SK-N-SH treated with all-trans-retinoic acid at 6 μM for 48 hours (cell line): ENCODE data around the gene HOXA2.

Experiments used
- ATAC-seq: fragments of 200-7000 bp; cut with Tn5 transposase; 3 replicates; pipeline ENCODE4 v1.9.1; 2020; ENCODE audit warnings: mild to moderate bottlenecking, moderate library complexity
- ARNTL ChIP-seq: fragments of 450-650 bp; formaldehyde crosslinking; IDR thresholded peaks from 2 replicates; pipeline ENCODE4 v1.5.0; 2020; ENCODE audit warnings: low read depth, mild to moderate bottlenecking, moderate library complexity, borderline replicate concordance
- BACH2 ChIP-seq: fragments of 250-450 bp; sonication (Bioruptor Pico); IDR thresholded peaks from 2 replicates; pipeline ENCODE4 v1.9.0; 2021; ENCODE audit warnings: mild to moderate bottlenecking, borderline replicate concordance
- CREB5 ChIP-seq: fragments of 250-450 bp; sonication (Bioruptor Pico); IDR thresholded peaks from 2 replicates; pipeline ENCODE4 v1.5.1; 2020; ENCODE audit warnings: low read depth, mild to moderate bottlenecking, moderate library complexity
- CSDC2 ChIP-seq: fragments of 250-450 bp; sonication (Bioruptor Pico); IDR thresholded peaks from 2 replicates; pipeline ENCODE4 v1.5.0; 2020; ENCODE audit warnings: mild to moderate bottlenecking, moderate library complexity
- CSRNP3 ChIP-seq: fragments of 250-450 bp; sonication (Bioruptor Pico); IDR thresholded peaks from 2 replicates; pipeline ENCODE4 v1.5.1; 2021; ENCODE audit warnings: mild to moderate bottlenecking, moderate library complexity
- ESRRG ChIP-seq: fragments of 250-450 bp; sonication (Bioruptor Pico); IDR thresholded peaks from 2 replicates; pipeline ENCODE4 v1.6.1; 2021; ENCODE audit warnings: mild to moderate bottlenecking
- GLIS3 ChIP-seq: fragments of 250-450 bp; sonication (Bioruptor Pico); IDR thresholded peaks from 2 replicates; pipeline ENCODE4 v1.5.0; 2020; ENCODE audit warnings: mild to moderate bottlenecking, moderate library complexity
- ISL1 ChIP-seq: fragments of 250-450 bp; sonication (Bioruptor Pico); IDR thresholded peaks from 2 replicates; pipeline ENCODE4 v2.1.2; 2022; ENCODE audit warnings: mild to moderate bottlenecking, moderate library complexity
- OSR1 ChIP-seq: fragments of 250-450 bp; sonication (Bioruptor Pico); IDR thresholded peaks from 2 replicates; pipeline ENCODE4 v1.8.0; 2022; ENCODE audit warnings: moderate library complexity, mild to moderate bottlenecking, inconsistent platforms
- PATZ1 ChIP-seq: fragments of 250-450 bp; sonication (Bioruptor Pico); IDR thresholded peaks from 2 replicates; pipeline ENCODE4 v1.8.0; 2020; ENCODE audit warnings: mild to moderate bottlenecking, moderate library complexity, borderline replicate concordance
- POU6F1 ChIP-seq: fragments of 250-450 bp; sonication (Bioruptor Pico); IDR thresholded peaks from 2 replicates; pipeline ENCODE4 v1.8.0; 2021; ENCODE audit warnings: low read depth, mild to moderate bottlenecking, moderate library complexity, borderline replicate concordance
- PPARA ChIP-seq: fragments of 250-450 bp; sonication (Bioruptor Pico); IDR thresholded peaks from 2 replicates; pipeline ENCODE4 v1.5.0; 2020; ENCODE audit warnings: mild to moderate bottlenecking, borderline replicate concordance
- SNAI2 ChIP-seq: fragments of 250-450 bp; sonication (Bioruptor Pico); IDR thresholded peaks from 2 replicates; pipeline ENCODE4 v1.5.0; 2020; ENCODE audit warnings: mild to moderate bottlenecking, moderate library complexity
- TSHZ2 ChIP-seq: fragments of 250-450 bp; sonication (Bioruptor Pico); IDR thresholded peaks from 2 replicates; pipeline ENCODE4 v1.5.0; 2020; ENCODE audit warnings: mild to moderate bottlenecking, moderate library complexity
- ZC3H10 ChIP-seq: fragments of 250-450 bp; sonication (Bioruptor Pico); IDR thresholded peaks from 2 replicates; pipeline ENCODE4 v1.5.1; 2021; ENCODE audit warnings: mild to moderate bottlenecking, moderate library complexity
- ZFP3 ChIP-seq: fragments of 250-450 bp; sonication (Bioruptor Pico); IDR thresholded peaks from 2 replicates; pipeline ENCODE4 v1.5.0; 2020; ENCODE audit warnings: mild to moderate bottlenecking, moderate library complexity
- ZFP30 ChIP-seq: fragments of 450-650 bp; formaldehyde crosslinking; IDR thresholded peaks from 2 replicates; pipeline ENCODE4 v1.5.0; 2022; ENCODE audit warnings: mild to moderate bottlenecking, moderate library complexity
- ZNF565 ChIP-seq: fragments of 450-650 bp; formaldehyde crosslinking; conservative IDR thresholded peaks from 2 replicates; pipeline ENCODE4 v1.5.0; 2020; ENCODE audit warnings: low read depth, mild to moderate bottlenecking, moderate library complexity

The HOXA2 gene

GRCh38 chr7:27108390-27109127 is 6.1 kb upstream of the HOXA2 start:
- ATAC-seq = no peak

GRCh38 chr7:27107391-27108381 is 5.2 kb upstream of the HOXA2 start:
- ATAC-seq = no peak
- TF ChIP-seq ESRRG (no peak), ARNTL (CRISPR knock-in tag) (no peak), CSRNP3 (CRISPR knock-in tag) (no peak), OSR1 (CRISPR knock-in tag) (no peak), ZFP30 (CRISPR knock-in tag) (no peak), BACH2 (CRISPR knock-in tag) (no peak), PPARA (no peak), ZC3H10 (CRISPR knock-in tag) (no peak), ZFP3 (CRISPR knock-in tag) (no peak), PATZ1 (no peak), TSHZ2 (CRISPR knock-in tag) (no peak), CSDC2 (CRISPR knock-in tag) (no peak), GLIS3 (CRISPR knock-in tag) (no peak), SNAI2 (CRISPR knock-in tag) (no peak), POU6F1 (CRISPR knock-in tag) (no peak), ISL1 (no peak), CREB5 (CRISPR knock-in tag) (no peak)

More at GRCh38 chr7:27108390-27109127, 6.1 kb upstream of the HOXA2 start:
- TF ChIP-seq TSHZ2 (CRISPR knock-in tag) (no peak), CSDC2 (CRISPR knock-in tag) (no peak), ZC3H10 (CRISPR knock-in tag) (no peak), SNAI2 (CRISPR knock-in tag) (no peak), ZNF565 (CRISPR knock-in tag) (no peak)
